Urinary bladder (tissue), 4 donors: Measurements from ENCODE around the gene RPTOR. TPM values are rescaled to one million over a fixed set of nuclear protein-coding genes. Genes with fewer than 3 reads are reported as not detected.
"Not testable (repeated sequence)": the region's sequence is repeated elsewhere in the genome, so short reads cannot be mapped to it uniquely, and the experiment has no call there.

Experiments used
- DNase-seq: peaks from one replicate; pipeline ENCODE4 v3.0.0-alpha.2; 2015; ENCODE audit errors: extremely low spot score
- H3K27ac ChIP-seq: one replicate; pipeline ENCODE4 v1.5.1; 2013; ENCODE audit warnings: low read depth, mild to moderate bottlenecking, moderate library complexity
- H3K36me3 ChIP-seq: one replicate; pipeline ENCODE4 v1.6.1; 2013; ENCODE audit warnings: mild to moderate bottlenecking, moderate library complexity; ENCODE audit not compliant: insufficient read depth
- H3K4me1 ChIP-seq: one replicate; pipeline ENCODE4 v1.6.1; 2013; ENCODE audit warnings: mild to moderate bottlenecking, moderate library complexity; ENCODE audit not compliant: insufficient read depth
- H3K4me3 ChIP-seq: one replicate; pipeline ENCODE4 v1.5.1; 2013; ENCODE audit warnings: low read depth, low read length
- WGBS: extraction: QIAGEN DNeasy Blood & Tissue Kit; methylation state at CpG from one replicate; pipeline ENCODE4 v1.1.7; 2013; 5-methylcytosine and 5-hydroxymethylcytosine counted together
- polyA plus RNA-seq: library from polyadenylated mRNA; stranded (reverse); fragments of 200-250 nt; gene quantifications from one replicate; pipeline ENCODE4 v1.2.3, GENCODE V29; 2013
- total RNA-seq: library from RNA; depleted of rRNA; stranded (reverse); fragments of >200 nt; gene quantifications from one replicate; pipeline ENCODE4 v1.2.3, GENCODE V29; 2014
- donor health status: healthy with polysubstance abuse.
- donor health status: healthy.

RPTOR gene
- total and polyA plus RNA-seq, 2 donors = 23.5 to 54.1 TPM

DNA sequence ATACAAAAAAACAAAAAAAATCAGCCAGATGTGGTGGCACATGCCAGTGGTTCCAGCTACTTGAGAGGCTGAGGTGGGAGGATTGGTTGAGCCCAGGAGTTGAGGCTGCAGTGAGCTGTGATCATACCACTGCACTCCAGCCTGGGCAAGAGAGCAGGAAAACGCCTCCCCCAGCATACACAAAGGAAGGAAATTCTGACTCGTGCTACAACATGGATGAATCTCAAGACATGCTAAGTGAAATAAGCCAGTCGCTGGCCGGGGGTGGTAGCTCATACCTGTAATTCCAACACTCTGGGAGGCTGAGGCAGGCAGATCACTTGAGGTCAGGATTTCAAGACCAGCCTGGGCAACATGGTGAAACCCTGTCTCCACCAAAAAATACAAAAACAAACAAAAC lies 37.5 kb upstream of the RPTOR start:
- not testable (repeated sequence) for H3K27ac ChIP-seq, H3K4me3 ChIP-seq, DNase-seq, H3K36me3 ChIP-seq, H3K4me1 ChIP-seq
- WGBS = 52% methylated on average over 4 of the region's 4 CpGs

DNA sequence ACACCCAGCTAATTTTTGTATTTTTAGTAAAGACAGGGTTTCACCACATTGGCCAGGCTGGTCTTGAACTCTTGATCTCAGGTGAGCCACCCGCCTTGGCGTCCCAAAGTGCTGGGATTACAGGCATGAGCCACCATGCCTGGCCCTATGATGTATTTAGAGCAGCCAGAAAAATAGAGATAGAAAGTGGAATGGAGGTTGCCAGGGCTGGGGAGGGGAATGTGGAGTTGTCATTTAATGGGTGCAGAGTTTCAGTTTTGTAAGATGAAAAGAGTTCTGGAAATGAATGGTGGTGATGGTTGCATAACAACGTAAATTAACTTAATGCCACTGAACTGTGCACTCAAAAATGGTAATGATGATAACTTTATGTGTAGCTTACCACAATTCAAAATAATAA lies 36.7 kb upstream of the RPTOR start:
- DNase-seq = no peak
- H3K27ac ChIP-seq = no peak overlapping the region
- no peaks in the 10 kb centered on the region for H3K36me3 ChIP-seq
- H3K4me1 ChIP-seq = no peaks in the 10 kb centered on the region
- WGBS = 91% methylated on average over 3 of the region's 3 CpGs
- no peak overlapping the region for H3K4me3 ChIP-seq

- Histone ChIP-seq H3K4me1 (no peaks in the 10 kb centered on the region), H3K4me3 (no peak overlapping the region), H3K36me3 (no peaks in the 10 kb centered on the region), H3K27ac (no peak overlapping the region)
- 72% methylated on average over 8 of the region's 8 CpGs for WGBS
- DNase-seq = no peak
Observed at GRCh38 chr17:80509311-80509710, 35.3 kb upstream of the RPTOR start.

- Histone ChIP-seq H3K27ac (no peak overlapping the region), H3K4me1 (no peaks in the 10 kb centered on the region), H3K36me3 (no peaks in the 10 kb centered on the region), H3K4me3 (no peak overlapping the region)
- DNase-seq = no peak
- 84% methylated on average over 14 of the region's 14 CpGs for WGBS
Observed at GRCh38 chr17:80510132-80510531, 34.5 kb upstream of the RPTOR start.

DNA sequence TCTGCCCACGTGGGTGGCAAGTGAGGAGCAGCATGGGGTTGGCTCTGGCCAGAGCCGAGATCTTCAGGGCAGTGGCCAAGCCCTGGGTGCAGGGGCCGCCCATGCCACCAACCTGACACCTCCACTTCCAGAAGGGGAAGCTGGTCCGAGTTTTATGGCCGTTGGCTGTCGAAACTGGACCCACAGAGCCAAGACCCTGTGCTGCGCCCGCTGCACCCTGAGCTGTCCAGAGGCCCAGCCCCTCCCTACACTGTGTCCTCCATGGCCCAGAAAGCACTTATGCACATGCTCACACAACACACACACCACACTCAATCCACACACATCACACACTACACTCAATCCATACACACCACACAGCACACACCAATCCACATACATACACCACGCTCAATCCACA lies 33.9 kb upstream of the RPTOR start:
- Histone ChIP-seq H3K4me3 (no peak overlapping the region), H3K36me3 (no peaks in the 10 kb centered on the region), H3K27ac (no peak overlapping the region), H3K4me1 (no peaks in the 10 kb centered on the region)
- 73% methylated on average over 9 of the region's 9 CpGs for WGBS
- no peak for DNase-seq

DNA sequence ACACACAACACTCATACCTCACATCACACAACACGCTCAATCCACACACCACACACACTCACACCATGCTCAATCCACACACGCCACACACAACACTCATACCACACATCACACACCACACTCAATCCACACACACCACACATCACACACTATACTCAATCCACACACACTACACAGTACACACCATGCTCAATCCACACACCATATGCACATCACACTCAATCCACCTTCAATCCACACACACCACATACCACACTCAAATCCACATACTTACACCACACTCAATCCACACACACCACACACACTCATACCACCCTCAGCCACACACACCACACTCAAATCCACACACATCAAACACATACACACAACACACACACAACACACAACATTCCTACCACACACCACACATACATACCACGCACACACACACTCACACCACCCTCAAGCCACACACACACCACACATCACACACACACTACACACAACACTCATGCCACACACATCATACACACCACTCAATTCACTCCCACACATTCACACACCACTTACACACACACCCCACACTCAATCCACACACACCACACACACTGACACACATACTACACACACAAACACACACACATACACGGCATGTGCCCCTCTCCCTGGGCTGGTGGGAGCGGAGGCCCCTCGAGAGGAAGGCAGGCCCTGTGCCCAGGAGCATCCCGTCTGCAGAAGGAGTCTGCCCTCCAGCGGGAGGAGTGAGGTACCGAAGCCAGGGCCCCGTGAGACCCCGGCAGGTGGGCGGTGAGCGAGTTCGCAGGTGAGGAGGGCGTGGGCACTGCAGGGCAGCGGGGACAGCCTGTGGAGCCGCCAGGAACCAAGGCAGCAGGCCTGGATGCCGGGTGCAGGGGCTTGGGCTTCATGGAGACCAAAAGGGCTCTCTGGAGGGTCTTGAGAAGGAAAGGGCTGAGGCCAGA lies 33.1 kb upstream of the RPTOR start:
- no peak overlapping the region for H3K4me3 ChIP-seq
- DNase-seq = no peak
- H3K4me1 ChIP-seq = no peaks in the 10 kb centered on the region
- no peak overlapping the region for H3K27ac ChIP-seq
- 52% methylated on average over 18 of the region's 18 CpGs for WGBS
- H3K36me3 ChIP-seq = no peaks in the 10 kb centered on the region

- H3K4me1 ChIP-seq = no peaks in the 10 kb centered on the region
- H3K36me3 ChIP-seq = no peaks in the 10 kb centered on the region
- DNase-seq = no peak
- H3K27ac ChIP-seq = no peak overlapping the region
- WGBS = 85% methylated on average over 15 of the region's 15 CpGs
- no peak overlapping the region for H3K4me3 ChIP-seq
Observed at GRCh38 chr17:80512233-80512632, 32.4 kb upstream of the RPTOR start.

GRCh38 chr17:80513201-80513600 lies 31.4 kb upstream of the RPTOR start:
- Histone ChIP-seq H3K36me3 (no peaks in the 10 kb centered on the region), H3K4me3 (no peak overlapping the region), H3K27ac (no peak overlapping the region), H3K4me1 (no peaks in the 10 kb centered on the region)
- 89% methylated on average over 16 of the region's 16 CpGs for WGBS
- no peak for DNase-seq

- no peak overlapping the region for H3K27ac ChIP-seq
- 52% methylated on average over 10 of the region's 10 CpGs for WGBS
- DNase-seq = no peak
- no peaks in the 10 kb centered on the region for H3K4me1 ChIP-seq
- no peaks in the 10 kb centered on the region for H3K36me3 ChIP-seq
- no peak overlapping the region for H3K4me3 ChIP-seq
Observed at GRCh38 chr17:80513892-80514291, 30.7 kb upstream of the RPTOR start.

GRCh38 chr17:80516171-80516932 lies 28.3 kb upstream of the RPTOR start:
- H3K27ac ChIP-seq = no peak overlapping the region
- DNase-seq = no peak
- no peaks in the 10 kb centered on the region for H3K36me3 ChIP-seq
- no peak overlapping the region for H3K4me3 ChIP-seq
- WGBS = 77% methylated on average over 17 of the region's 17 CpGs
- no peaks in the 10 kb centered on the region for H3K4me1 ChIP-seq

DNA sequence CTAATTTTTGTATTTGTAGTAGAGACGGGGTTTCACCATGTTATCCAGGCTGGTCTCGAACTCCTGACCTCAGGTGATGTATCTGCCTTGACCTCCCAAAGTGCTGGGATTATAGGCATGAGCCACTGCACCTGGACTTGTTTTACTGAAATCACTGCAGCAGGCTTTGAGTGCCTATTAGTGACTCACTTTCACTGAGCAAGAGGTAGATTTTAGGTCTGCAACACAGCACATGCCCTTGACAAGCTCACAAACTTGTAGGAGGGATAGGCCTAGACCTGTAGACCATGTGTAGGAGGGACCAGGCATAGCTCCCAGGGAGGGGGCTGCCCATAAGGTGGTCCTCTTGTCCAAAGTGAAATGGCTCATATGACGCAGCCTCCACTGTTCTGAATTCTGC lies 27.0 kb upstream of the RPTOR start:
- no peak overlapping the region for H3K4me3 ChIP-seq
- H3K4me1 ChIP-seq = no peaks in the 10 kb centered on the region
- 93% methylated on average over 3 of the region's 3 CpGs for WGBS
- H3K36me3 ChIP-seq = no peaks in the 10 kb centered on the region
- no peak for DNase-seq
- H3K27ac ChIP-seq = no peak overlapping the region

DNA sequence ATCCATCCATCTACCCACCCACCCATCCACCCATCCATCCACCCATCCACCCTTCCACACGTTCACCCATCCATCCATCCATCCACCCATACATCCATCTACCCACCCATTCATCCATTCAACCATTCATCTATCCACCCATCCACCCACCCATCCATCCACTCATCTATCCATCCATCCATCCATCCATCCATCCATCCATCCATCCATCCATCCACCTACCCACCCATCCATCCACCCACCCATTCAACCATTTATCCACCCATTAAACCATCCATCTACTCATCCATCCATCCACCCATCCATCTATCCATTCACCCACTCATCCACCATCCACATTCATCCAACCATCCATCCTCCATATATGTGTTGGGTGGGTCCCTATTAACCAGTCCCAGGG lies 26.2 kb upstream of the RPTOR start:
- Histone ChIP-seq H3K4me1 (no peaks in the 10 kb centered on the region), H3K4me3 (no peak overlapping the region), H3K27ac (no peak overlapping the region), H3K36me3 (no peaks in the 10 kb centered on the region)
- no peak for DNase-seq
- WGBS = 70% methylated on average over 1 of the region's 1 CpG

DNA sequence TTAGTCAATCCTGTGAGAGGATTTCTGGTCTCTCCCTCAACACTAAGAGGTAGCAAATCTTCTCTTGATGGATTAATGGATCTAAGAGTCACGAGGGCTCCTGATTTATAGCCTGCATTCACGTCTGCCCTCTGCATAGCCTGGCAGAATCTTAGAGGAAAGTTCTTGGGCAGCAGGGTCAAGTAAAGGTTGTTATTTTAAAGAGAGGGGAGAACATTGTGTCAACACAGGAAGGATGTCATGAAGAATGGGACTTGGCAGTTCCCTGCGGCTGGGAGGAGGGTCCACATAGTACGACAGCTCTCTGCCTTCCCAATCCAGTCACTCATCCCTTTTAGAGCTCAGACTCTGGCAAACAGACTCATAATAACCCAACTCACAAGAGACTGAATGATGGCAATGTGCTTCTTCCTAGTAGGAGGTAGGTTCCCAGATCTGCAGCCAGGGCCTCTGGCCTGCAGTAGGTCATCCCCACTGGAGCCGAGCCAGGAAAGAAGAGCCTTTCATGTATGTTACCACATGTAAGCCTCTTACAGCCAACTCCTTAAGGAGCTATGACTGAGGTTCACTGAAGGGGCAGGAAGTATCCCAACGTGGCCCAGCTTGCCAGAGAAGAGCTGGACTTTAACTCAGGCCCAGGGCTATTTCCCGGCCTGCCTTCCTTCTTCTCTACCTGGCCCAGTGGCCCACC lies 25.4 kb upstream of the RPTOR start:
- no peaks in the 10 kb centered on the region for H3K36me3 ChIP-seq
- no peak for DNase-seq
- WGBS = 31% methylated on average over 7 of the region's 7 CpGs
- H3K27ac ChIP-seq = no peak overlapping the region
- H3K4me3 ChIP-seq = no peak overlapping the region
- H3K4me1 ChIP-seq = no peaks in the 10 kb centered on the region
